Neural cell (in vitro differentiated cells): Measurements from ENCODE around the gene ACTN4.

Source experiments
- EP300 ChIP-seq: fragments of 450-650 bp; conservative IDR thresholded peaks from 2 replicates; pipeline ENCODE4 v1.6.1; 2014; ENCODE audit warnings: antibody characterized with exemption, mild to moderate bottlenecking, moderate library complexity; ENCODE audit not compliant: poor library complexity, severe bottlenecking
- EZH2 ChIP-seq: fragments of 200-600, 300-800 bp; shearing (Covaris generic), sonication (generic); IDR thresholded peaks from 2 replicates; pipeline ENCODE4 v1.6.1; 2014; ENCODE audit warnings: antibody characterized with exemption, low read length, borderline replicate concordance, mild to moderate bottlenecking; ENCODE audit not compliant: insufficient read depth, poor library complexity, severe bottlenecking
- POLR2AphosphoS5 ChIP-seq: IDR thresholded peaks from 2 replicates; pipeline ENCODE4 v1.6.1; 2012
- RAD21 ChIP-seq: fragments of 450-650 bp; conservative IDR thresholded peaks from 2 replicates; pipeline ENCODE4 v1.6.1; 2014; ENCODE audit warnings: antibody characterized with exemption, mild to moderate bottlenecking, moderate library complexity
- SMC3 ChIP-seq: fragments of 450-650 bp; conservative IDR thresholded peaks from 2 replicates; pipeline ENCODE4 v1.6.1; 2014; ENCODE audit warnings: antibody characterized with exemption, mild to moderate bottlenecking, moderate library complexity; ENCODE audit not compliant: poor library complexity
- TAF1 ChIP-seq: IDR thresholded peaks from 2 replicates; pipeline ENCODE4 v1.6.1; 2012; ENCODE audit warnings: low read depth
- TF ChIP-seq, protein P1 (sequence below): fragments of 450-650 bp; IDR thresholded peaks from 2 replicates; pipeline ENCODE4 v1.5.1; 2014; ENCODE audit warnings: antibody characterized with exemption, mild to moderate bottlenecking, moderate library complexity; ENCODE audit not compliant: poor library complexity, severe bottlenecking
- TF ChIP-seq, protein P2 (sequence below): IDR thresholded peaks from 2 replicates; pipeline ENCODE4 v1.6.1; 2012; ENCODE audit warnings: borderline replicate concordance

- TF ChIP-seq, protein P1, sequence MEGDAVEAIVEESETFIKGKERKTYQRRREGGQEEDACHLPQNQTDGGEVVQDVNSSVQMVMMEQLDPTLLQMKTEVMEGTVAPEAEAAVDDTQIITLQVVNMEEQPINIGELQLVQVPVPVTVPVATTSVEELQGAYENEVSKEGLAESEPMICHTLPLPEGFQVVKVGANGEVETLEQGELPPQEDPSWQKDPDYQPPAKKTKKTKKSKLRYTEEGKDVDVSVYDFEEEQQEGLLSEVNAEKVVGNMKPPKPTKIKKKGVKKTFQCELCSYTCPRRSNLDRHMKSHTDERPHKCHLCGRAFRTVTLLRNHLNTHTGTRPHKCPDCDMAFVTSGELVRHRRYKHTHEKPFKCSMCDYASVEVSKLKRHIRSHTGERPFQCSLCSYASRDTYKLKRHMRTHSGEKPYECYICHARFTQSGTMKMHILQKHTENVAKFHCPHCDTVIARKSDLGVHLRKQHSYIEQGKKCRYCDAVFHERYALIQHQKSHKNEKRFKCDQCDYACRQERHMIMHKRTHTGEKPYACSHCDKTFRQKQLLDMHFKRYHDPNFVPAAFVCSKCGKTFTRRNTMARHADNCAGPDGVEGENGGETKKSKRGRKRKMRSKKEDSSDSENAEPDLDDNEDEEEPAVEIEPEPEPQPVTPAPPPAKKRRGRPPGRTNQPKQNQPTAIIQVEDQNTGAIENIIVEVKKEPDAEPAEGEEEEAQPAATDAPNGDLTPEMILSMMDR, result no peak
- TF ChIP-seq, protein P2, sequence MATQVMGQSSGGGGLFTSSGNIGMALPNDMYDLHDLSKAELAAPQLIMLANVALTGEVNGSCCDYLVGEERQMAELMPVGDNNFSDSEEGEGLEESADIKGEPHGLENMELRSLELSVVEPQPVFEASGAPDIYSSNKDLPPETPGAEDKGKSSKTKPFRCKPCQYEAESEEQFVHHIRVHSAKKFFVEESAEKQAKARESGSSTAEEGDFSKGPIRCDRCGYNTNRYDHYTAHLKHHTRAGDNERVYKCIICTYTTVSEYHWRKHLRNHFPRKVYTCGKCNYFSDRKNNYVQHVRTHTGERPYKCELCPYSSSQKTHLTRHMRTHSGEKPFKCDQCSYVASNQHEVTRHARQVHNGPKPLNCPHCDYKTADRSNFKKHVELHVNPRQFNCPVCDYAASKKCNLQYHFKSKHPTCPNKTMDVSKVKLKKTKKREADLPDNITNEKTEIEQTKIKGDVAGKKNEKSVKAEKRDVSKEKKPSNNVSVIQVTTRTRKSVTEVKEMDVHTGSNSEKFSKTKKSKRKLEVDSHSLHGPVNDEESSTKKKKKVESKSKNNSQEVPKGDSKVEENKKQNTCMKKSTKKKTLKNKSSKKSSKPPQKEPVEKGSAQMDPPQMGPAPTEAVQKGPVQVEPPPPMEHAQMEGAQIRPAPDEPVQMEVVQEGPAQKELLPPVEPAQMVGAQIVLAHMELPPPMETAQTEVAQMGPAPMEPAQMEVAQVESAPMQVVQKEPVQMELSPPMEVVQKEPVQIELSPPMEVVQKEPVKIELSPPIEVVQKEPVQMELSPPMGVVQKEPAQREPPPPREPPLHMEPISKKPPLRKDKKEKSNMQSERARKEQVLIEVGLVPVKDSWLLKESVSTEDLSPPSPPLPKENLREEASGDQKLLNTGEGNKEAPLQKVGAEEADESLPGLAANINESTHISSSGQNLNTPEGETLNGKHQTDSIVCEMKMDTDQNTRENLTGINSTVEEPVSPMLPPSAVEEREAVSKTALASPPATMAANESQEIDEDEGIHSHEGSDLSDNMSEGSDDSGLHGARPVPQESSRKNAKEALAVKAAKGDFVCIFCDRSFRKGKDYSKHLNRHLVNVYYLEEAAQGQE, result no peak
- no peak for TF ChIP-seq EZH2
- TF ChIP-seq EP300, result no peak
- TF ChIP-seq RAD21, result no peak
- TF ChIP-seq POLR2AphosphoS5, result no peak
- no peak for TF ChIP-seq TAF1
- TF ChIP-seq SMC3, result no peak
Observed at GRCh38 chr19:38714354-38714778, 66.9 kb downstream of the ACTN4 start.
